ENCODE results near the gene SLC12A9. TPM values are rescaled to one million over a fixed set of nuclear protein-coding genes. Genes with fewer than 3 reads are reported as not detected.
"Not testable (repeated sequence)": the region's sequence is repeated elsewhere in the genome, so short reads cannot be mapped to it uniquely, and the experiment has no call there.

Gene SLC12A9
- polyA plus RNA-seq, 3 donors from 2014 or later, result 3.2 to 5.9 (median 4.7) TPM

DNA sequence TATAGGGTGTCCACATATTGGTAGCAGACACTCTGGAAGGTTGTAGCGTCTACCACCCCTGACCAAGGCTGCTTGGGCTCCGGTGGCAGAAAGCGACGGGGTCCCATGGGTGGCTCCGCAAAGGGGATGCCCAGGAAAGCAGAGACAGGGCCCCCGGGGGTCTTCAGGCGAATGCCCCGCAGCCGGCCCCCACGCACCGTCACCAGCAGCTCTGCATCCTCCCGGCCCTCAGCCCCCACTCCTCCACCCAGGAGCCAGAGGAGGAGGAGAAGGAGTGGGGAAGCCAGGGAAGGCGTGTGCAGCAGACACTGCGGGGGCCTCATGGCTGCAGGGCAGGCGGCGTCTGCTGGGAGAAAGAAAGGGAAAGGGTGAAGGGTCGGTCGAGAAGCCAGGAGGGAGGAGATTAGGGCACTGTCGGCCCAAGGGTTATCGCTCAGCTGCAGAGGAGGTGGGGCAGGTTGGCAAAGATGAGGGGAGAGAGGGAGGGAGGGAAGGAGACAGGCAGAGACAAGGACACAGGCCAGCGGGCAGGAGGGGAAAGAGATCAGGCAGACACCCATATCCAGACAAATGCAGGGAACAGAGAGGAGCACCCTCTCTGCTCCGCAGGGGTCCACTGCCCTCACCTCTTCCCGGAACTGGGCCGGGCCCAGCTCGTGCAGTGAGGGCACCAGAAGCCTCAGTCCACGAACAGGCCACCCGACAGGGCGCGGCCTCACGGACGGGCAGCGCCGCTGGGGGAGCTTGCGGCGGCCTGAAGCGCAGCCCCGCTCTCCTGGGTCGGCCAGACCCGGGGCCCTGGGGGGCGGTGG is 41.6 kb downstream of the SLC12A9 start:
- H3K9me3 Mint-ChIP-seq, result peaks cover 0 to 4% (median 0%) of the 10 kb centered on the region in 6 donors
- H3K27me3 Mint-ChIP-seq (ENCODE audit: low read depth in 3 of 3), result peaks cover 13 to 22% (median 18%) of the 10 kb centered on the region in 3 donors
- no peak for DNase-seq
- H3K4me1 Mint-ChIP-seq, result peaks cover 22 to 33% of the 10 kb centered on the region in 2 donors
- peaks cover 0 to 4% (median 0%) of the 10 kb centered on the region in 3 donors for H3K36me3 Mint-ChIP-seq
- peak overlapping the region in 1 of 5 donors; percentile 18 for H3K4me3 Mint-ChIP-seq
- H3K27ac Mint-ChIP-seq, result no peak overlapping the region

DNA sequence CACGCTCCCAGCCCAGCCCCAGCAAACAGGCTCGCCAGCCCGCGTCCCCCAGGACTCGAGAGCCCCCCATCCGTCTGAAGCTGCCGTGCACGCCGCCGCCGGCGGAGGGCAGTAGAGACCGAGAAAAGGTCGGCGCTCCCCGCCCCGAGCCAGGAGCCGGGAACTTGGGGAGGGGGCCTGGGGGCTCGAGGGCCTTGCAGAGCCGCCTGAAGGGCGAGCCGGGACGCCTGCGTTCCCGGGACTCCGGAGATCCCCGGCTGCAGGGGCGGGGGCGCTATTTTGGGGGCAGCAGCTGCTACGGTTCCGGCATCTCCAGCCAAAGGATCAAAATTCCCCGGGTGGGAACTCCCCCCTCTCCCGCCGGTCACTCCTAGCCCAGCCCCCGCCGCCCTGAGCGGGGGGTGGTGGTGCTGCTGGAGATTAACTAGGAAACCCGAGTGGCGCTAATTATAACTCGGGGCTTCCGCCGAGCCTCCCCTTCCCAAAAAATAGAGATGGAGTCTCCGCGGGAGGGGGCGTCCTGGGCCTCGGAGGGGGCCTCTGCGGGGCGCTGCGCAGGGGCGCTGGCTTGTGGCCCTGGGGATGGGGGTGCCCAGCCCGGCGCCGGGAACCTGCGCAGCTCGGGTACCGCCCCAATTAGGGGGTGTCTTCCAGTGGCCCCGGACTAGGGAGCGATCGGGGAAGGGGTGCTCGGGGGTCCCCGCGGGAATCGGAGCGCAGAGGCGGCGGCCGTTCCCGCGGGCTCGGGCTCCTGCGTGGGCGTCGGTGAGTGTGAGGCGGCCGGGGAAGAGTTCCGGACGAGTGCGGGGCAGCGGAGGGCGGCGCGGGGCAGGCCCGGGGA is 42.6 kb downstream of the SLC12A9 start:
- Mint-ChIP-seq H3K4me3 (no peak overlapping the region), H3K4me1 (peaks cover 22 to 33% of the 10 kb centered on the region in 2 donors), H3K27ac (no peak overlapping the region), H3K27me3 (ENCODE audit: low read depth in 3 of 3) (peaks cover 13 to 26% (median 18%) of the 10 kb centered on the region in 3 donors), H3K36me3 (peaks cover 0 to 4% (median 0%) of the 10 kb centered on the region in 3 donors), H3K9me3 (peaks cover 0 to 4% (median 0%) of the 10 kb centered on the region in 6 donors)
- peak; percentile 39 to 43 (median 43) for DNase-seq

DNA sequence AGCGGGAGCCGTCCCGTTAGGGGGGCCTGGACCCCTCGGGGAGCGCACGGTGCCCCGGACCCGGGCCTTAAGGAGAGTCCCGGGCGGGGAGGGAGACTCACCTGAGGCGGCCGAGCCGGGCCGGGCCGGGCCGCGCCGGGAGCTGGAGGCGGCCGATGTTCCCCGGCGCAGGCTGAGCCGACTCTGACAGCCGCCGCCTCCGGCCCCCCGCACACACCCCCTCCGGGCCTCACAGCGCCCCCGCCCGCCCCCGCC is 43.1 kb downstream of the SLC12A9 start, which contains the start of gene ACHE:
ACHE (minus strand) TSS at position 188 of the 255 bp plus-strand sequence. CDS start 1,656 bp downstream, outside the sequence.
- H3K9me3 Mint-ChIP-seq, result peaks cover 0 to 4% (median 0%) of the 10 kb centered on the region in 6 donors
- peak within 1 kb of the TSS; percentile 77 to 91 (median 79) for H3K4me3 Mint-ChIP-seq
- peak within 1 kb of the TSS in 4 of 6 donors; percentile 25 to 72 (median 50) for H3K27ac Mint-ChIP-seq
- H3K36me3 Mint-ChIP-seq, result peaks cover 0 to 4% (median 0%) of the 10 kb centered on the region in 3 donors
- no peak for DNase-seq
- H3K4me1 Mint-ChIP-seq, result peaks cover 17 to 27% of the 10 kb centered on the region in 2 donors
- peaks cover 13 to 28% (median 19%) of the 10 kb centered on the region in 3 donors for H3K27me3 Mint-ChIP-seq (ENCODE audit: low read depth in 3 of 3)

DNA sequence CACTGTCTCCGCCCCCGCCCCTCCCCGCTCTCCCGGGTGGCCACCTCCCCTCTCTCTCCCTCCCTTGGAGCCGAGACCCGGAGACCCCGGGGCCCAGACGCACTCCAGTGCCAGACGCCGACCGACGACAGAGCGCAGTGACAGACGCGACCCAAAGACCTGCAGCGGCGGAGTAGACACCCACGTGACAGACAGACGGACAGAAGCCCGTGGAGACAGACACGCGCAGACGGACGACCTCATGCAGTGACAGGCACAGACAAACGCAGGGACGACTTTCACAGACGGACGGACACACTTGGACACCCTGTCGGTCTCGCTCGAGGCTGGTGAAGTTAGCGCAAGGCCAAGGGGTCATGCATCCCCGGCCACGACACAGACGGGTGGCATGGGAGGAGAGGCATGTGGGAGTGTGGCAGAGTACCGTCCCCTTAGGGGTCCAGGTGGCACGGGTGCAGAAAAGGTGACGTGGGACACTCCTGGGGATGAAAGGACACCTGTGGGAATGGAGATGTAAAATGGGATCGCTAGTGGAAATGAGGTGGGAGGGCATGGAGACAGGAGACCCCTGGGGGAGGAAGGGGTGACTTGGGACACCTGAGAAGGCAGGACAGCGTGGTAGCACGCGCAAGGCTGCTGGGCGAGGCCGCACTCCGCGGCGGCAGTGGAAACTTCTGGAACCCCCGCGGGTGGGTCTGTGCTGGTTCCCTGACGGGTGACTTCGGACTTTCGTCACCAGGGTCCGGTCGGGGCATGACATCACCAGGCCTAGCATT is 43.6 kb downstream of the SLC12A9 start:
- Mint-ChIP-seq H3K36me3 (peaks cover 0 to 4% (median 0%) of the 10 kb centered on the region in 3 donors), H3K9me3 (peaks cover 0 to 4% (median 0%) of the 10 kb centered on the region in 6 donors), H3K27ac (peak overlapping the region in 4 of 6 donors; percentile 25 to 72 (median 50)), H3K4me1 (peaks cover 15 to 24% of the 10 kb centered on the region in 2 donors), H3K4me3 (peak overlapping the region; percentile 77 to 91 (median 79)), H3K27me3 (ENCODE audit: low read depth in 3 of 3) (peaks cover 13 to 31% (median 21%) of the 10 kb centered on the region in 3 donors)
- peak; percentile 28 to 42 (median 41) for DNase-seq

DNA sequence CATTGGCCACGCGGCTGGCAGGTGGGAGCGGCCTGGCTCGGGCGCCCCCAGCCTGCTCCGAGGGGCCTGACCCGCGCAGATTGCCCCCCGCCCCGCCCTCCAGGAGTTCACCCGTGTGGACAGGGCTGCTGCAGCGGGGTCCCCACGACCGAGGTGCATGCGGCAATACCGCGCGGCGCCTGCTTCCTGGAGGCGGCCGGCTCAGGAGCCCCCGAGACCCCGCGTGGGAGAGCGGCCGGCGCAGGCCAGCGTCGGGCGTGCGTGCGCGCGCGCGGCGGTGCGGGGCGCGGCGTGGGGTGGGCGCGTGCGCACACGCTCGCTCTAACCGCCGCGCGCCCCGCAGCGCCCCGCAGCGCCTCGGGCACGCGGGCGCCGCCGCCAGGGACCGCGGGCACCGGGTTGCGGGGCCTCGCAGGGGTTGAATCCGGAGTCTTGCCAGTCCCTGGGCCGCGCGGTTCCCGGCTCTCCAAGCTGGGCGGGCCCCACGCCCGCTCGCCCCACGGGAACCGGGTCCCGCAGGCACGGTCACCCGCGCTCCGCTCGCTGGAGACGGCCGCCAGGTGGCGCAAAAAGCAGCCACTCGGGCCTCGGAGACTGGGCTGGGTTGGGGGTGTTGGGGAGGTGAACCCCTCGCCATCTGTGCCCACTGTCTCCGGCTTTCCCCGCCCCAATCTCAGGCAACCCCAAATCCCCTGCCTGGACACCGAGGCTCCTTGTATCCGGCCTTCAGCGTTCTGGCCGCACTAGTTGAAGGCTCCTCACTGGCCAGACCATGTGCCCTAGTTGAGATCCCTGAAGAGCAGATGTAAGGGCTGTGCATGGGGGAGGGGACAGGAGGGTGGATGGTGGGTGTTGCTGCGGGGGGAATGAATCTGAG is 44.5 kb downstream of the SLC12A9 start:
- Mint-ChIP-seq H3K9me3 (peaks cover 0 to 4% (median 0%) of the 10 kb centered on the region in 6 donors), H3K4me3 (peak overlapping the region; percentile 38 to 85 (median 63)), H3K27ac (no peak overlapping the region), H3K36me3 (peaks cover 0 to 4% (median 0%) of the 10 kb centered on the region in 3 donors), H3K4me1 (peaks cover 12 to 18% of the 10 kb centered on the region in 2 donors), H3K27me3 (ENCODE audit: low read depth in 3 of 3) (peaks cover 11 to 31% (median 17%) of the 10 kb centered on the region in 3 donors)
- peak in 2 of 3 donors; percentile 30 to 52 for DNase-seq

DNA sequence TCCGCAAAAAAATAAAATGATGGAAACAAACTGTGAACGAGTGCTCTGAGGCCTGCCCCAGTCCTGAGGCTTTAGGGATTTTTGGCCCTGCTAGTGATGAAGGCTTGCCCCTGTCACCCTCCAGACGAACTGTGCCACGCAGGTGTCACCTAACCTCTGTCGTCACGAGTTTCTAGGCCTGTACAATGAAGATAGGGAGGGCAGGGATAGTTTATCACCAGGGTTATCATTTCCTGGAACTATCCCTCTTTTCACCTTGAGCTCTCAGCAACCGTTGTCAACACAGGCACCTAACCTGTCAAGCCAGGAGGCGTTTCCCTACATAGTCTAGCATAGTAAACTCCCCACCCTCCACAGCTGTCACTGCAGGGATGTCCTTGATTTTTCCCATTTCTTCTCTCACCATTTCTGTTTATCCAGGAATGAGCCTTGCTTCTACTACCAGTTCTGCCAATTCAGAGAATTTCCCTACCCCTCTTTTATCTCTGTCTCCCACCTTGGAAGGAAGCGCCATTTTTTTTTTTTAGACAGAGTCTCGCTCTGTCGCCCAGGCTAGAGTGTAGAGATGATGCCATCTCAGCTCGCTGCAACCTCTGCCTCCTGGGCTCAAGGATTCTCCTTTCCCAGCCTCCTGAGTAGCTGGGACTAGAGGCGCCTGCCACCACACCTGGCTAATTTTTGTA is 45.4 kb downstream of the SLC12A9 start:
- Mint-ChIP-seq H3K27me3 (ENCODE audit: low read depth in 3 of 3) (peaks cover 10 to 26% (median 16%) of the 10 kb centered on the region in 3 donors), H3K9me3 (peaks cover 0 to 3% (median 0%) of the 10 kb centered on the region in 6 donors), H3K27ac (no peak overlapping the region), H3K4me1 (peaks cover 11 to 18% of the 10 kb centered on the region in 2 donors), H3K4me3 (peak overlapping the region; percentile 38 to 69 (median 63)), H3K36me3 (peaks cover 0 to 4% (median 0%) of the 10 kb centered on the region in 3 donors)
- no peak for DNase-seq

DNA sequence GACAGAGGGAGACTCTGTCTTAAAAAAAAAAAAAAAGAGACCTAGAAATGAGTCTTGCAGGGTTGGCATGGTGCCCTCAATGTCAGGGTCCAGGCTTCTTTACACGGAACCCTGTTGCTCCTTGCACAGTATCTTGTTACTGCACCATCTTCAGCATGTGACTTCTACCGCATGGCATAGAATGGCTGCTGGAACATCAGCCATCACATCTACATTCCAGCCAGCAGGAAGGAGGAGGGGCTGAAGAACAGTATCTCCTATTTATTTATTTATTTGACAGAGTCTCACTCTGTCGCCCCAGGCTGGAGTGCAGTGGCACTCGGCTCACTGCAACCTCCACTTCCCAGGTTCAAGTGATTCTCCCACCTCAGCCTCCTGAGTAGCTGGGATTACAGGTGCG is 46.9 kb downstream of the SLC12A9 start:
- H3K36me3 Mint-ChIP-seq, result peaks cover 0 to 4% (median 0%) of the 10 kb centered on the region in 3 donors
- H3K4me3 Mint-ChIP-seq, result no peak overlapping the region
- peaks cover 9 to 29% (median 9%) of the 10 kb centered on the region in 3 donors for H3K27me3 Mint-ChIP-seq (ENCODE audit: low read depth in 3 of 3)

DNA sequence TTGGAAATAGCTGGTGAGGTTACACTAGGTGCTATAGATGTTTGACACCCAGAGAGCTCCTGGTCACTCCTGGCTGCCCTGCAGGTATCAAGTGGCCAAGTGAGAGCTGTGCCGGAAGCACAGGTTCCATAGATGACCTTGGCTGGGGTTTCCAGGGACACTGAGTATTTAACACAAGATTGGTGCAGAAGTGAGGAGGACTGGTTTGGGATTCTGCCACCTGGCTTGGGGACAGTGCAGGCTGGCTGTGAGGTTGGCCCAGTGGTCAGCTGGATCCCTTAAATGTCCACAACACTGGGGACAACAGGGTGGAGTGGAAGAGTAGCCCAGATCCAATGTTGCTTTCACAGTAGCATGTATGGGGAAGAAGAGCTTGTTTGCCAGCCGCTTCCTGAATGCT is 48.5 kb downstream of the SLC12A9 start:
- Mint-ChIP-seq H3K27ac (no peak overlapping the region), H3K9me3 (peaks cover 0 to 3% (median 0%) of the 10 kb centered on the region in 6 donors), H3K4me1 (peaks cover 9 to 15% of the 10 kb centered on the region in 2 donors)

More for the DNA sequence above, 46.9 kb downstream of the SLC12A9 start:
- Mint-ChIP-seq H3K9me3 (peaks cover 0 to 3% (median 0%) of the 10 kb centered on the region in 6 donors), H3K27ac (no peak overlapping the region), H3K4me1 (peaks cover 11 to 18% of the 10 kb centered on the region in 2 donors)
- no peak for DNase-seq

DNA sequence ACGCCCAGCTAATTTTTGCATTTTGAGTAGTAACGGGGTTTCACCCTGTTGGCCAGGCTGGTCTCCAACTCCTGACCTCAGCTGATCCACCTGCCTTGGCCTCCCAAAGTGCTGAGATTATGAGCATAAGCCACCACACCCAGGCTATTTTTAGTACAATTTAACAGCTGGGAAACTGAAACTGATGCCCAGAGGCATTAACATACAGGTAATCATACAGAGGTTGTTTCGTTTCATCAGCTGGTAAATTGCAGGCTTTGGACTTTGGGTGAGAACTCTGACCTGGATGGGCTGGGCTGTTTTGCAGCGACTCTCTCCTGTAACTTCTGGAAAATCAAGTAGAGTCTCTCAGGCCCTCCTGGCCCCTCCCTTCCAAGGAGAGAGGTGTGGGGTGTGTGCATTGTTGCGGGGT is 49.4 kb downstream of the SLC12A9 start:
- H3K4me1 Mint-ChIP-seq, result peaks cover 5 to 10% of the 10 kb centered on the region in 2 donors
- peaks cover 0 to 4% (median 0%) of the 10 kb centered on the region in 3 donors for H3K36me3 Mint-ChIP-seq
- no peak overlapping the region for H3K4me3 Mint-ChIP-seq
- H3K27me3 Mint-ChIP-seq (ENCODE audit: low read depth in 3 of 3), result peaks cover 4 to 25% (median 5%) of the 10 kb centered on the region in 3 donors
- peaks cover 0 to 3% (median 0%) of the 10 kb centered on the region in 6 donors for H3K9me3 Mint-ChIP-seq
- no peak for DNase-seq
- H3K27ac Mint-ChIP-seq, result no peak overlapping the region

More for the DNA sequence above, 48.5 kb downstream of the SLC12A9 start:
- Mint-ChIP-seq H3K27me3 (ENCODE audit: low read depth in 3 of 3) (peaks cover 8 to 30% (median 9%) of the 10 kb centered on the region in 3 donors), H3K36me3 (peaks cover 0 to 4% (median 0%) of the 10 kb centered on the region in 3 donors), H3K4me3 (no peak overlapping the region)
- DNase-seq, result no peak

DNA sequence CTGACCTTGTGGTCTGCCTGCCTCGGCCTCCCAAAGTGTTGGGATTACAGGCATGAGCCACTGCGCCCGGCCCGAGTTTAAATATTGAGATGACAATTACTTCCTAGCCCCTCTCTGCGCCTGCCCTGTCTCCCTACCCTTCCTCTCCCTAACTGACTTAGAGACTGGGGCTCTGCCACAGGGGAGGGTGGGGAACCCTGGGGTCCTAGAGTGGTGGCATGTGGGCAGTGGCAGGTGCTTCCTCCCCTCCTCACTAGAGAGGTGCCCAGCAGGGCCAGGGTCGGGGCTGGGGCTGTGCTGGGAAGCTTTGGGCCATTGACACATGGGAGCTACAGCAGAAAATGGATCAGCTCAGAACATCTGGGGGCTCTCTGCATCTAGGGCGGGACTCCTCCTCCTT is 50.1 kb downstream of the SLC12A9 start:
- H3K27me3 Mint-ChIP-seq (ENCODE audit: low read depth in 3 of 3), result peaks cover 2 to 25% (median 5%) of the 10 kb centered on the region in 3 donors
- peaks cover 0 to 3% (median 0%) of the 10 kb centered on the region in 6 donors for H3K9me3 Mint-ChIP-seq
- DNase-seq, result no peak
- H3K27ac Mint-ChIP-seq, result no peak overlapping the region
- no peak overlapping the region for H3K4me3 Mint-ChIP-seq
- H3K4me1 Mint-ChIP-seq, result peaks cover 2 to 6% of the 10 kb centered on the region in 2 donors
- peaks cover 0 to 4% (median 0%) of the 10 kb centered on the region in 3 donors for H3K36me3 Mint-ChIP-seq

DNA sequence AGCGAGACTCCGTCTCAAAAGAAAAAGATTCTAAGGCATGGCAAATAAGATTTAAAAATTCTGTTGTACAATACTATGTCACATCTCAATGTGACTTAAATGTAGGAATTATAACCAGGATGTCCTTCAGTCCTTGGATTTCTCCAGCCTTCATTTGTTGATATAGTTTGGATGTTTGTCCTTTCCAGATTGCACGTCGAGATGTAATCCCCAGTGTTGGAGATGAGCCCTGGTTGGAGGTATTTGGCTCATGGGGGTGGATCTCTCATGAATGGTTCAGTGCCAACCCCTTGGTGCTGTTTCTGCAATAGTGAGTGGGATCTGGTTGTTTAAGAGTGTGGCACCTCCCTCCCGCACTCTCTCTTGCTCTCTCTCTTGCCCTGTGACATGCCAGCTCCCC is 56.0 kb downstream of the SLC12A9 start:
- peaks cover 4 to 9% (median 4%) of the 10 kb centered on the region in 3 donors for H3K27me3 Mint-ChIP-seq (ENCODE audit: low read depth in 3 of 3)

DNA sequence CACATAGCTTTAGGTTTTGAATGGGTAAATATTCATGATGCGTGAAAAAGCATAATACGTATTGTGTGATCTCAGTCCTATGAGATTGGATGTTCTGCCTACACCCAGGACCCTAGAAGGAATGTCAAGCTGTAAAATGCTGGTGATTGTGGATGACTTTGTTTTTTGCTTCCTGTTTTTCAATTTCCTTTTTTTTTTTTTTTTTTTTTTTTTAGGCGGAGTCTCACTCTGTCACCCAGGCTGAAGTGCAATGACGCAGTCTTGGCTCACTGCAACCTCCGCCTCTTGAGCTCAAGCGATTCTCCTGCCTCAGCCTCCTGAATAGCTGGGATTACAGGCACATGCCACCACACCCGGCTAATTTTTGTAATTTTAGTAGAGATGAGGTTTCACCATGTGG is 57.9 kb downstream of the SLC12A9 start:
- not testable (repeated sequence) for H3K9me3 Mint-ChIP-seq; DNase-seq; H3K27ac Mint-ChIP-seq; H3K36me3 Mint-ChIP-seq; H3K4me1 Mint-ChIP-seq; H3K27me3 Mint-ChIP-seq (ENCODE audit: low read depth in 3 of 3); H3K4me3 Mint-ChIP-seq

More for the DNA sequence above, 56.0 kb downstream of the SLC12A9 start:
- no peak for DNase-seq
- Mint-ChIP-seq H3K27ac (no peak overlapping the region), H3K9me3 (no peaks in the 10 kb centered on the region), H3K36me3 (no peaks in the 10 kb centered on the region), H3K4me1 (no peaks in the 10 kb centered on the region), H3K4me3 (no peak overlapping the region)
